Gastrocnemius medialis (tissue), 4 donors: ENCODE results near the gene B3GNT8. TPM values are rescaled to one million over a fixed set of nuclear protein-coding genes. Genes with fewer than 3 reads are reported as not detected.

Experiments used
- ATAC-seq, 2 donors: fragments of 150-250 bp; one replicate each; pipeline ENCODE4 v1.9.1; 2016
- DNase-seq, 2 donors: peaks; one replicate each; pipeline ENCODE4 v3.0.0-alpha.2; 2019
- H3K27ac ChIP-seq, 4 donors: fragments of 200-600 bp; sonication (generic); 1 replicate in 1 of 4; 2 replicates in 3 of 4; pipeline ENCODE4 v1.5.1; 2016 to 2018; ENCODE audit warnings: mild to moderate bottlenecking in 2 of 4, moderate library complexity in 1 of 4
- H3K27me3 ChIP-seq, 3 donors: fragments of 200-600 bp; sonication (generic) in 2 of 3; 1 replicate in 1 of 3; 2 replicates in 2 of 3; pipeline versions ENCODE4 v1.5.1 to v1.6.0; 2016 to 2019; ENCODE audit warnings: mild to moderate bottlenecking in 1 of 3, moderate library complexity in 1 of 3
- H3K36me3 ChIP-seq, 2 donors: fragments of 200-600 bp; sonication (generic) in 1 of 2; one replicate each; pipeline ENCODE4 v1.5.1; 2017 to 2018
- H3K4me1 ChIP-seq, 2 donors: fragments of 200-600 bp; sonication (generic) in 1 of 2; one replicate each; pipeline ENCODE4 v1.5.1; 2016 to 2017; ENCODE audit warnings: mild to moderate bottlenecking in 2 of 2
- H3K4me3 ChIP-seq, 4 donors: fragments of 200-600 bp; sonication (generic) in 3 of 4; 1 replicate in 1 of 4; 2 replicates in 3 of 4; pipeline ENCODE4 v1.5.1; 2016 to 2019; ENCODE audit warnings: mild to moderate bottlenecking in 2 of 4
- H3K9me3 ChIP-seq, 3 donors: fragments of 200-600 bp; sonication (generic) in 2 of 3; 1 replicate in 1 of 3; 2 replicates in 2 of 3; pipeline ENCODE4 v1.5.1; 2016 to 2019
- CTCF ChIP-seq, 5 experiments: fragments of 450-650 bp in 3 of 5; fragments of 200-600 bp in 2 of 5; sonication (generic) in 2 of 5; IDR thresholded peaks in 4 of 5; conservative IDR thresholded peaks in 1 of 5; 1 replicate in 4 of 5; 2 replicates in 1 of 5; pipeline ENCODE4 v1.5.1; 2016 to 2019; ENCODE audit warnings: antibody characterized with exemption in 5 of 5, mild to moderate bottlenecking in 3 of 5, moderate library complexity in 3 of 5
- POLR2A ChIP-seq, 2 donors: fragments of 450-650 bp; IDR thresholded peaks; one replicate each; pipeline ENCODE4 v1.6.1; 2017; ENCODE audit warnings: antibody characterized with exemption in 2 of 2, mild to moderate bottlenecking in 2 of 2, moderate library complexity in 2 of 2
- in situ Hi-C, 4 donors: fragments of 200-750 bp; cut with MboI; loops; one replicate each; pipeline versions ENCODE4 v1.15.0 to v1.8.0; 2017; ENCODE audit warnings: low sequenced_read_pairs in 4 of 4
- intact Hi-C: fragments of 100-400 bp; cut with DNase I; formaldehyde crosslinking; loops from one replicate; pipeline ENCODE4 v1.15.1; 2023; ENCODE audit warnings: low total_unique reads
- total RNA-seq, 4 donors: library from RNA; depleted of rRNA; stranded (reverse); fragments of >200 nt; gene quantifications; one replicate each; pipeline versions ENCODE4 v1.1.0 to v1.2.3, GENCODE V29; 2016

B3GNT8 gene
- total RNA-seq, 4 donors from 2014 or later: 0.24 to 0.33 (median 0.33) TPM; not detected in 1

- intact Hi-C loops: no loop called here
- Histone ChIP-seq H3K9me3 (no peaks in the 10 kb centered on the region), H3K27ac (no peak overlapping the region), H3K4me1 (peaks cover 8 to 19% of the 10 kb centered on the region in 2 donors), H3K4me3 (no peak overlapping the region), H3K36me3 (peaks cover 0 to 68% of the 10 kb centered on the region in 2 donors), H3K27me3 (no peaks in the 10 kb centered on the region)
- DNase-seq: no peak
- TF ChIP-seq CTCF (IDR thresholded peaks at IDR 0.05 in 4 of 5, conservative IDR thresholded peaks at IDR 0.05 in 1 of 5) (no peak), POLR2A (IDR thresholded peaks at IDR 0.05) (no peak)
- in situ Hi-C loops: no loop called here
- ATAC-seq: no peak
These were observed 2.6 kb downstream of the B3GNT8 start for GRCh38 chr19:41424335-41425173.

- TF ChIP-seq POLR2A (IDR thresholded peaks at IDR 0.05) (no peak), CTCF (IDR thresholded peaks at IDR 0.05 in 4 of 5, conservative IDR thresholded peaks at IDR 0.05 in 1 of 5) (no peak)
These were observed 4.2 kb downstream of the B3GNT8 start for GRCh38 chr19:41422955-41423354.

GRCh38 chr19:41422456-41422855 is 4.7 kb downstream of the B3GNT8 start:
- intact Hi-C loops: no loop called here
- TF ChIP-seq CTCF (IDR thresholded peaks at IDR 0.05 in 4 of 5, conservative IDR thresholded peaks at IDR 0.05 in 1 of 5) (no peak), POLR2A (IDR thresholded peaks at IDR 0.05) (no peak)
- Histone ChIP-seq H3K36me3 (peaks cover 0 to 85% of the 10 kb centered on the region in 2 donors), H3K4me3 (no peak overlapping the region), H3K9me3 (no peaks in the 10 kb centered on the region), H3K27me3 (no peaks in the 10 kb centered on the region), H3K27ac (no peak overlapping the region), H3K4me1 (peaks cover 3 to 10% of the 10 kb centered on the region in 2 donors)
- no peak for ATAC-seq
- in situ Hi-C loops: no loop called here
- DNase-seq: no peak

More at GRCh38 chr19:41422955-41423354, 4.2 kb downstream of the B3GNT8 start:
- intact Hi-C loops: no loop called here
- DNase-seq (no peak), ATAC-seq (no peak)
- H3K36me3 ChIP-seq: peaks cover 0 to 84% of the 10 kb centered on the region in 2 donors
- H3K27me3 ChIP-seq: no peaks in the 10 kb centered on the region
- in situ Hi-C loops: no loop called here
- H3K27ac ChIP-seq: no peak overlapping the region
- H3K9me3 ChIP-seq: no peaks in the 10 kb centered on the region
- H3K4me1 ChIP-seq: peaks cover 8 to 13% of the 10 kb centered on the region in 2 donors
- no peak overlapping the region for H3K4me3 ChIP-seq

- H3K27me3 ChIP-seq: no peaks in the 10 kb centered on the region
- H3K9me3 ChIP-seq: no peaks in the 10 kb centered on the region
- intact Hi-C loops: no loop called here
- DNase-seq: no peak
- H3K27ac ChIP-seq: no peak overlapping the region
- ATAC-seq: no peak
- TF ChIP-seq POLR2A (IDR thresholded peaks at IDR 0.05) (no peak), CTCF (IDR thresholded peaks at IDR 0.05 in 4 of 5, conservative IDR thresholded peaks at IDR 0.05 in 1 of 5) (no peak)
- in situ Hi-C loops: no loop called here
- H3K4me3 ChIP-seq: no peak overlapping the region
- peaks cover 2 to 6% of the 10 kb centered on the region in 2 donors for H3K4me1 ChIP-seq
- H3K36me3 ChIP-seq: peaks cover 0 to 85% of the 10 kb centered on the region in 2 donors
These were observed 5.2 kb downstream of the B3GNT8 start for GRCh38 chr19:41421973-41422372.
